Osteocyte (in vitro differentiated cells): Measurements from ENCODE around the gene TMEM165. TPM values are rescaled to one million over a fixed set of nuclear protein-coding genes. Genes with fewer than 3 reads are reported as not detected.
A peak's percentile ranks its signal among the peaks of the same experiment; 100 is the strongest.

Experiments used
- DNase-seq: peaks from one replicate; pipeline ENCODE4 v3.0.0; 2021; ENCODE audit warnings: mixed read lengths; ENCODE audit not compliant: unreplicated experiment; ENCODE audit errors: extremely low spot score
- H3K27ac Mint-ChIP-seq: one replicate; pipeline ENCODE4 v1.8.0; 2021; ENCODE audit warnings: mild to moderate bottlenecking, mixed read lengths; ENCODE audit not compliant: unreplicated experiment
- H3K27me3 Mint-ChIP-seq: one replicate; pipeline ENCODE4 v1.8.0; 2021; ENCODE audit warnings: mixed read lengths; ENCODE audit not compliant: unreplicated experiment
- H3K36me3 Mint-ChIP-seq: one replicate; pipeline ENCODE4 v1.8.0; 2021; ENCODE audit warnings: mixed read lengths; ENCODE audit not compliant: unreplicated experiment
- H3K4me1 Mint-ChIP-seq: one replicate; pipeline ENCODE4 v1.8.0; 2021; ENCODE audit warnings: mixed read lengths; ENCODE audit not compliant: unreplicated experiment
- H3K4me3 Mint-ChIP-seq: one replicate; pipeline ENCODE4 v1.8.0; 2021; ENCODE audit warnings: mild to moderate bottlenecking, moderate library complexity, mixed read lengths; ENCODE audit not compliant: unreplicated experiment
- H3K9me3 Mint-ChIP-seq: one replicate; pipeline ENCODE4 v1.8.0; 2021; ENCODE audit warnings: mixed read lengths; ENCODE audit not compliant: unreplicated experiment
- CTCF ChIP-seq: fragments of 200-600 bp; sonication (generic); IDR thresholded peaks from 2 replicates; pipeline ENCODE4 v1.5.0; 2021; ENCODE audit warnings: antibody characterized with exemption, mild to moderate bottlenecking, moderate library complexity
- long read RNA-seq: library from polyadenylated mRNA; unstranded; transcript quantifications from one replicate; pipeline ENCODE4 v2.0.0, GENCODE V29; 2021
- total RNA-seq: library from RNA; stranded (reverse); gene quantifications from 2 replicates; pipeline ENCODE4 v1.2.1, GENCODE V29; 2021

TMEM165 gene
- total RNA-seq: 95.5 and 102 TPM in 2 replicates
- long read RNA-seq, transcript TMEM165-201 (6 exons, 1,928 nt): major isoform, 16 of 29 reads
- long read RNA-seq, partial matches to known transcripts: 5 of 29 reads
- long read RNA-seq, other reads (novel, unspliced or antisense): 8 of 29 reads

GRCh38 chr4:55395529-55396307, at the start of gene TMEM165:
Gene TMEM165, plus strand, starts transcription at chr4:55395957. Its CDS starts 233 bp downstream, at chr4:55396190.
- Mint-ChIP-seq H3K4me3 (peak within 1 kb of the TSS; percentile 96), H3K27me3 (no peaks in the 10 kb centered on the region), H3K27ac (peak within 1 kb of the TSS; percentile 98), H3K4me1 (peaks cover 37% of the 10 kb centered on the region), H3K36me3 (peaks cover 10% of the 10 kb centered on the region), H3K9me3 (no peaks in the 10 kb centered on the region)
- peak; percentile 95 for DNase-seq
- no peak for TF ChIP-seq CTCF

- Mint-ChIP-seq H3K4me1 (peaks cover 17% of the 10 kb centered on the region), H3K4me3 (peak within 1 kb of the TSS; percentile 87), H3K27ac (peak within 1 kb of the TSS; percentile 87), H3K36me3 (no peaks in the 10 kb centered on the region), H3K27me3 (peaks cover 2% of the 10 kb centered on the region), H3K9me3 (no peaks in the 10 kb centered on the region)
- peak; percentile 96 for DNase-seq
- peak; percentile 99 for TF ChIP-seq CTCF
Measured at GRCh38 chr4:55345980-55346850, 49.5 kb upstream of the TMEM165 start, which contains the start of gene SRD5A3. Gene SRD5A3, plus strand, starts transcription at chr4:55346242. Its CDS starts 95 bp downstream, at chr4:55346337.

- TF ChIP-seq CTCF: no peak
- peaks cover 2% of the 10 kb centered on the region for H3K27me3 Mint-ChIP-seq
- H3K4me3 Mint-ChIP-seq: peak overlapping the region; percentile 87
Measured at GRCh38 chr4:55346851-55347255, 48.9 kb upstream of the TMEM165 start.

GRCh38 chr4:55347610-55348228, 48.0 kb upstream of the TMEM165 start:
- Mint-ChIP-seq H3K4me1 (peaks cover 17% of the 10 kb centered on the region), H3K27ac (peak overlapping the region; percentile 82), H3K4me3 (peak overlapping the region; percentile 87), H3K36me3 (peaks cover 9% of the 10 kb centered on the region), H3K27me3 (peaks cover under 1% of the 10 kb centered on the region), H3K9me3 (no peaks in the 10 kb centered on the region)
- no peak for TF ChIP-seq CTCF
- DNase-seq: no peak

More at GRCh38 chr4:55346851-55347255, 48.9 kb upstream of the TMEM165 start:
- Mint-ChIP-seq H3K4me1 (peaks cover 17% of the 10 kb centered on the region), H3K9me3 (no peaks in the 10 kb centered on the region), H3K36me3 (peaks cover under 1% of the 10 kb centered on the region), H3K27ac (peak overlapping the region; percentile 82)
- peak; percentile 70 for DNase-seq
